ENCODE results near the gene SOCS1. TPM values are rescaled to one million over a fixed set of nuclear protein-coding genes. Genes with fewer than 3 reads are reported as not detected.

The SOCS1 gene
- total and polyA plus RNA-seq, 12 donors, result 0.60 to 12.2 (median 2.5) TPM

DNA sequence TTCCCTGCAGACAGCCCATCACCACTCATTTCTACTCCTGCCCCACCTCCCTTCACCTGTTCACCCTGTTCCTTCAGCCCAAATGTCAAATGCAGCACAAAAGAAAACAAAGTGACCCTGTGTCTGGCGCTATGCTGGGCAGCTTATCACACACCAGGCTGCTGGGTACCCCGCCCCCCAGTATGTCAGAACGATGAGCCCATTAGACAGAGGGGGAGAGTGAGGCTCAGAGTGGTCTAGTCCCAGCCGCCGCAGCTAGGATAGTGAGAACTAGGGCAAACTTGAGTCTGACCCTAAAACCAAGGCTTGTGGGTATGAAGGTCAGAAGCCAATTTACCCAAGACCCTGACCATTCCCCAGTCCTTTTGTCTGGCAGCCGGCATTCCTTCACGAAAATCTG lies 9.1 kb upstream of the SOCS1 start:
- Histone ChIP-seq H3K27ac (no peak overlapping the region), H3K36me3 (no peaks in the 10 kb centered on the region), H3K9me3 (no peaks in the 10 kb centered on the region), H3K4me3 (no peak overlapping the region), H3K27me3 (no peaks in the 10 kb centered on the region), H3K4me1 (peaks cover 0 to 7% (median 0%) of the 10 kb centered on the region in 9 donors)
- no peak for DNase-seq
- TF ChIP-seq, protein P1, sequence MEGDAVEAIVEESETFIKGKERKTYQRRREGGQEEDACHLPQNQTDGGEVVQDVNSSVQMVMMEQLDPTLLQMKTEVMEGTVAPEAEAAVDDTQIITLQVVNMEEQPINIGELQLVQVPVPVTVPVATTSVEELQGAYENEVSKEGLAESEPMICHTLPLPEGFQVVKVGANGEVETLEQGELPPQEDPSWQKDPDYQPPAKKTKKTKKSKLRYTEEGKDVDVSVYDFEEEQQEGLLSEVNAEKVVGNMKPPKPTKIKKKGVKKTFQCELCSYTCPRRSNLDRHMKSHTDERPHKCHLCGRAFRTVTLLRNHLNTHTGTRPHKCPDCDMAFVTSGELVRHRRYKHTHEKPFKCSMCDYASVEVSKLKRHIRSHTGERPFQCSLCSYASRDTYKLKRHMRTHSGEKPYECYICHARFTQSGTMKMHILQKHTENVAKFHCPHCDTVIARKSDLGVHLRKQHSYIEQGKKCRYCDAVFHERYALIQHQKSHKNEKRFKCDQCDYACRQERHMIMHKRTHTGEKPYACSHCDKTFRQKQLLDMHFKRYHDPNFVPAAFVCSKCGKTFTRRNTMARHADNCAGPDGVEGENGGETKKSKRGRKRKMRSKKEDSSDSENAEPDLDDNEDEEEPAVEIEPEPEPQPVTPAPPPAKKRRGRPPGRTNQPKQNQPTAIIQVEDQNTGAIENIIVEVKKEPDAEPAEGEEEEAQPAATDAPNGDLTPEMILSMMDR (IDR thresholded peaks at IDR 0.05), result no peak
- intact Hi-C loops (cut with DNase I), result loop anchor here in 1 of 10 donors (10.0 kb wide), 1 partner anchor 90 kb away; no protein-coding TSS in a partner anchor
- no peak for ATAC-seq
- WGBS, 2 donors, result 79 to 82% methylated on average over 7 of the region's 7 CpGs

DNA sequence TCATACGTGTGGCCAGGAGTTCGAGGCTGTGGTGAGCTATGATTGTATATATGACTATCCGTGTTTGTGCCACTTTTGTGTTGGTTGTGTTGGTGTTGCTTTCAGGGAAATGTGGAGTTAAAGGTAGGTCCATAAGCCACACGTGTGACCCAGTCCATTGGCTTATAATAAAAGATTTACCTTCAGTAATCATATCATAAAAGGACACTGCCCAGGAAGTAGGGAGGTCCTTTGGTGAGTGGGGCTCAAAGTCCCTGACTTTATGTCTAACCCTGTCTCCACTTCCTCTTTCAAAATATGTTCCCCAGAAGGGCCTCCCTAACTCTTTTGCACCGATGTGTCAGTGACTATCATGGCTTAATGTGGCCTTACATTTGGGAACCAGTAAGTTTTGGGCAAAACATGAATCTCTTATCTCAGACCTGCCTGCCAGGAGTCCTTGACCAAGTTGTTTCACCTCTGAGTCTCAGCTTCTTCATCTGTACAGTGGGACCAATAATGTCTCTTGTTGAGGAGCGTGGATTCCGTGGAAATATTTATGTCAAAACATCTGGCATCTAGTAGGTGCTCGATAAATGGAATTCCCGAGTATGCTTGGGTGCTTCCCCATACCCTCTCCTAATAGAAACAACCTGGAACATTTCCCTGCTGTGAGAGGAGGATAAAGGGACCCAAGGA lies 8.3 kb upstream of the SOCS1 start:
- intact Hi-C loops (cut with DNase I), result loop anchor here in 2 of 10 donors (5.0 to 10.0 kb wide), 2 partner anchors 91 to 93 kb away; no protein-coding TSS in a partner anchor
- no peak overlapping the region for H3K27ac ChIP-seq
- TF ChIP-seq, protein P1 (IDR thresholded peaks at IDR 0.05), result no peak
- DNase-seq (no peak), ATAC-seq (no peak)
- H3K9me3 ChIP-seq, result no peaks in the 10 kb centered on the region
- H3K36me3 ChIP-seq, result no peaks in the 10 kb centered on the region
- H3K4me1 ChIP-seq, result peaks cover 0 to 11% (median 3%) of the 10 kb centered on the region in 9 donors
- no peak overlapping the region for H3K4me3 ChIP-seq
- 81 to 85% methylated on average over 9 of the region's 9 CpGs for WGBS, 2 donors
- H3K27me3 ChIP-seq, result no peaks in the 10 kb centered on the region

DNA sequence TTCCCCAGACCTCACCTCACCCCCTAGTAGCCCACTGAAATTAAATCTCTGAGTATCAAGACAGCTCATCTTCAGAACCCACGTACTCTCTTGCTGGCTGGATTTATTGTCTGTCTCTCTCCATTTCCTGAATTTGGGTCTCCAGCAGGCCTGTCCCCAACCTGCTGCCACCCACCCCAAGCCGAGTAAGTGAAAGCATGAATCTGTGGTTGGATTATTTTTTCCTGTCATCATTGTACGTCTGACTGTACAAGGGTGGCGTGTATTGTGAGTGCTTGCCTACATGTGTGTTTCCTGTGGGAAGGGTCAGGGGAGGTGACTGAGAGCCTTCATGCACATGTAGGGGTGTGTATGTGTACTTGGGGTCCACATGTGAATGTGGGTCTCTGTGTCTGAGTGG lies 7.7 kb upstream of the SOCS1 start:
- DNase-seq (no peak), ATAC-seq (no peak)
- intact Hi-C loops (cut with DNase I), result loop anchor here in 2 of 10 donors (5.0 to 10.0 kb wide), 2 partner anchors 91 to 94 kb away; no protein-coding TSS in a partner anchor
- WGBS, 2 donors, result 60 to 75% methylated on average over 4 of the region's 4 CpGs
- H3K4me1 ChIP-seq, result peaks cover 2 to 16% (median 8%) of the 10 kb centered on the region in 9 donors
- H3K27ac ChIP-seq, result no peak overlapping the region
- TF ChIP-seq, protein P1 (IDR thresholded peaks at IDR 0.05), result no peak
- no peaks in the 10 kb centered on the region for H3K36me3 ChIP-seq
- H3K27me3 ChIP-seq, result no peaks in the 10 kb centered on the region
- H3K9me3 ChIP-seq, result no peaks in the 10 kb centered on the region
- H3K4me3 ChIP-seq, result no peak overlapping the region

DNA sequence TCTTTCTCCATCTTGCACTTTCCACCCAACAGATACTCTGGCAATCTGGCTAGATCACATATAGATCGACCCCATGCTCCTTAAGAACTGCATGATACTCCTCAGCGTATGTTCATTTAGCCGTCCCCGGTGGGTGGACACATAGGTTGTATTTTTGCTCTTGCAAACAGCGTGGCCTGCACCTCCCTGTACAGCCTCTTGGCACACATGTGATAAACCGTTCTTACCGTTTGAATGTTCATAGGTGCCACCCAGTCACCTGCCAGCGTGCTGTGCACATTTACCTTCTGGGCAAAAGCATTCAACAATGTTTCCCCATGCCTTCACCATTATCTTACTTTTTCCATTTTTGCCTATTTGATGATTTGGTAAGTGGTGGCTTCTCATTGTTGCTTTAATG lies 6.9 kb upstream of the SOCS1 start:
- H3K36me3 ChIP-seq, result no peaks in the 10 kb centered on the region
- no peak overlapping the region for H3K27ac ChIP-seq
- no peaks in the 10 kb centered on the region for H3K27me3 ChIP-seq
- TF ChIP-seq, protein P1 (IDR thresholded peaks at IDR 0.05), result no peak
- intact Hi-C loops (cut with DNase I), result loop anchor here in 2 of 10 donors (5.0 to 10.0 kb wide), 2 partner anchors 92 to 94 kb away; no protein-coding TSS in a partner anchor
- WGBS, 2 donors, result 85 to 87% methylated on average over 8 of the region's 8 CpGs
- no peak overlapping the region for H3K4me3 ChIP-seq
- H3K4me1 ChIP-seq, result peaks cover 2 to 24% (median 14%) of the 10 kb centered on the region in 9 donors
- ATAC-seq, result no peak
- no peak for DNase-seq
- no peaks in the 10 kb centered on the region for H3K9me3 ChIP-seq

Data from heart right ventricle (tissue), 16 donors.